Cerebellar nuclear complex (tissue), 1 donor: ENCODE data around the gene NFATC4.

ENCODE experiments used
- DNase-seq, 2 experiments: peaks; one replicate each; lab custom pipeline; 2025; lab: John Stamatoyannopoulos, UW

Gene NFATC4

DNA sequence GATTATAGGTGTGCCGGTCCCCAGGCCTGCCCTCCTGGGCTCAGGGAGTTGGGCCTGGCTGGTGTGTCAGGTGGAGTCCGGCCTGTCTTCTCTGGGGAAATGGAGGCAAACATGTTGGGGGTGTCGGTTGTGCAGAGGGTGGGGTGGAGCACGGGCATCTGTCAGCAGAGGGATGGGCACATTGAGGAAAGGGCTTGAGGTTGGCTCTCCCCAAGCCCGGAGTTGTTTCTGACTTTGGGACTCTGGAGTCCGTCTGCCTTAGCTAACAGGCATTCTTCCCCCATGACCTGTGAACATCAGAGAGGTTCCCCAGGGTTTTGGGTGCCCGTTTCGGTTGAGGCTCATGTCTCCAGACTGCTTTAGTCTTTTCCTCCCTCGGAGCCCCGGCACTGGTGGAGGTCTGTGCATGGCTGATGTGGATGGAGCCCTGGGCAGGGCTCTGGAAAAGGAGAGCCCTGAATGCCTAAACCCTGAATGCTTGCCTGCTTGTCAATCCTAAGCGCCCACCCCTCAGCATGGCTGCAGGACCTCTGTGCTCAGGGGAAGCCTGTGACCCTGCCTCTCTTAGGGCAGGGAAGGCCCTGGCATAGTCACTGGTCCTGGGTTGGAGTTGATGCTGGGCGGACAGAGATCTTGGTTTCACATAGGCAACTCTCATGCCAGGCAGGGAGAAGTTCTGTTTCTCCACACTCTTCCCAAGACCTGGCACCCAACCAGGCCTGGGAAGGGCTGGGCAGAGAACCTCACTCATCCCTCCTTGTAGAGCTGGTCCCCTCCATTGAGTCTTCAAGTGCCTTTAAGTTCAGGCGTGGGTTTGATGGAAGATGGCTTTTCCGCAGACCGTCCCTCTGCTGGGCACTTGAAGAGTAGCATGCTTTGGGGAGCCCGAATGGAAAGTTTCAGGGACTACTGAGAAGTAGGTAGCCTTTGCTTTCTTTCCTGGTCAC lies 43.7 kb downstream of the NFATC4 start:
- no peak for DNase-seq

DNA sequence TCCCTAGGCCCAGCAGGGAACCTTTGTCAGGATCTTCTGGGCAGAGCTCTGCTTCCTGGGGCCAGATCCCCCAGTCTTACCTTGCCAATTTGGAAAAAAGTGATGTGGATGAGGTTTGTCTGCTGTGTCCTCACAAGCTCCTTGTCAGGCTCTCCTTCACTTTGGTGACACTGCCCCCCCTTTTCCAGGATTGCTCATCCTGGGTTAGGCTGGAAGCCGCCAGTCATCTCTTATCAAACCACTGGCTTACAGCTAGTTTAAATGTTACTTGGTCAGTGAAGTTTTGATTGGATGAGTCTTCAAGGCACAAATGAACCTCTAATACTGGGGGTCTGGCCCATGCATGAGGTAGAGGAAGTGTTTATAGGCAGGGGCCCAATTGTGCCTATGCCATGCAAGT lies 46.1 kb downstream of the NFATC4 start:
- no peak for DNase-seq

DNA sequence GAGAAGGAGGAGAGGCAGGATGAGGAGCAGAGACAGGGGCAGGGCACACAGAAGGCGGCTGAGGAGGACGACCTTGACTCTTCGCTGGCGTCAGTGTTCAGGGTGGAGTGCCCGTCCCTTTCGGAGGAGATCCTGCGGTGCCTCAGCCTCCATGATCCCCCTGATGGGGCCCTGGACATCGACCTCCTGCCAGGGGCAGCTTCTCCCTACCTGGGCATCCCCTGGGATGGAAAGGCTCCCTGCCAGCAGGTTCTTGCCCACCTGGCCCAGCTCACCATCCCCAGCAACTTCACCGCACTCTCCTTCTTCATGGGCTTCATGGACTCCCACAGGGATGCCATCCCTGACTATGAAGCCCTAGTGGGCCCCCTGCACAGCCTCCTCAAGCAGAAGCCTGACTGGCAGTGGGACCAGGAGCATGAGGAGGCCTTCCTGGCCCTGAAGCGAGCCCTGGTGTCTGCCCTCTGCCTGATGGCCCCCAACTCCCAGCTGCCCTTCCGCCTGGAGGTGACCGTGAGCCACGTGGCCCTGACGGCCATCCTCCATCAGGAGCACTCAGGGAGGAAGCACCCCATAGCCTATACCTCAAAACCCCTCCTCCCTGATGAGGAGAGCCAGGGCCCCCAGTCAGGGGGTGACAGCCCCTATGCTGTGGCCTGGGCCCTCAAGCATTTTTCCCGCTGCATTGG lies 46.9 kb downstream of the NFATC4 start:
- no peak for DNase-seq

DNA sequence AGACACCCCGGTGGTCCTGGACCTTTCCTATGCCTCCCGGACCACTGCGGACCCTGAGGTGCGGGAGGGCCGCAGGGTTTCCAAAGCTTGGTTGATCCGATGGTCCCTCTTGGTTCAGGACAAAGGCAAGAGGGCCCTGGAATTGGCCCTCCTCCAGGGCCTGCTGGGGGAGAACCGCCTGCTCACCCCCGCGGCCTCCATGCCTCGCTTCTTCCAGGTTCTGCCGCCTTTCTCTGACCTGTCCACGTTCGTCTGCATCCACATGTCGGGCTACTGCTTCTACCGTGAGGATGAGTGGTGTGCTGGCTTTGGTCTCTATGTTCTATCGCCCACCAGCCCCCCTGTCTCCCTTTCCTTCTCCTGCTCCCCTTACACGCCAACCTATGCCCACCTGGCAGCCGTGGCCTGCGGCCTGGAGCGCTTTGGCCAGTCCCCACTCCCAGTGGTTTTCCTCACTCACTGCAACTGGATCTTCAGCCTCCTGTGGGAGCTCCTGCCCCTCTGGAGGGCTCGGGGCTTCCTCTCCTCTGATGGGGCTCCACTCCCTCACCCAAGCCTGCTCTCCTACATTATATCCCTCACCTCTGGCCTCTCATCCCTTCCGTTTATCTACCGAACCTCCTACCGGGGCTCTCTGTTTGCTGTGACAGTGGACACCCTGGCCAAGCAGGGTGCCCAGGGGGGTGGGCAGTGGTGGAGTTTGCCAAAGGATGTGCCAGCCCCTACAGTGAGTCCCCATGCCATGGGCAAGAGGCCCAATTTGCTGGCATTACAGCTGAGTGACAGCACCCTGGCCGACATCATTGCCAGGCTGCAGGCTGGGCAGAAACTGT lies 47.7 kb downstream of the NFATC4 start:
- DNase-seq, result no peak

DNA sequence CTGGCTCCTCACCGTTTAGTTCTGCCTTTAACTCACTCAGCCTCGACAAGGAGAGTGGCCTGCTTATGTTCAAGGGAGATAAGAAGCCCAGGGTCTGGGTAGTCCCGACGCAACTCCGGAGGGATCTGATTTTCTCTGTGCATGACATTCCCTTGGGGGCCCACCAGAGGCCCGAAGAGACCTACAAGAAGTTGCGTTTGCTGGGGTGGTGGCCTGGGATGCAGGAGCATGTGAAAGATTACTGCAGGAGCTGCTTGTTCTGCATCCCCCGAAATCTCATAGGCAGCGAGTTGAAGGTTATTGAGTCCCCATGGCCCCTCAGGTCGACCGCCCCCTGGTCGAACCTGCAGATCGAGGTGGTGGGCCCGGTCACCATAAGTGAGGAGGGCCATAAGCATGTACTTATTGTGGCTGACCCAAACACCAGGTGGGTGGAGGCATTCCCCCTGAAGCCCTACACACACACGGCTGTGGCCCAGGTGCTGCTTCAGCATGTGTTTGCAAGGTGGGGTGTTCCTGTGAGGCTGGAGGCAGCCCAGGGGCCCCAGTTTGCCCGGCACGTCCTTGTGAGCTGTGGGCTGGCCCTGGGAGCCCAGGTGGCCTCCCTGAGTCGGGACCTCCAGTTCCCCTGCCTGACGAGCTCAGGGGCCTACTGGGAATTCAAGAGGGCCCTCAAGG lies 48.4 kb downstream of the NFATC4 start:
- DNase-seq, result no peak

DNA sequence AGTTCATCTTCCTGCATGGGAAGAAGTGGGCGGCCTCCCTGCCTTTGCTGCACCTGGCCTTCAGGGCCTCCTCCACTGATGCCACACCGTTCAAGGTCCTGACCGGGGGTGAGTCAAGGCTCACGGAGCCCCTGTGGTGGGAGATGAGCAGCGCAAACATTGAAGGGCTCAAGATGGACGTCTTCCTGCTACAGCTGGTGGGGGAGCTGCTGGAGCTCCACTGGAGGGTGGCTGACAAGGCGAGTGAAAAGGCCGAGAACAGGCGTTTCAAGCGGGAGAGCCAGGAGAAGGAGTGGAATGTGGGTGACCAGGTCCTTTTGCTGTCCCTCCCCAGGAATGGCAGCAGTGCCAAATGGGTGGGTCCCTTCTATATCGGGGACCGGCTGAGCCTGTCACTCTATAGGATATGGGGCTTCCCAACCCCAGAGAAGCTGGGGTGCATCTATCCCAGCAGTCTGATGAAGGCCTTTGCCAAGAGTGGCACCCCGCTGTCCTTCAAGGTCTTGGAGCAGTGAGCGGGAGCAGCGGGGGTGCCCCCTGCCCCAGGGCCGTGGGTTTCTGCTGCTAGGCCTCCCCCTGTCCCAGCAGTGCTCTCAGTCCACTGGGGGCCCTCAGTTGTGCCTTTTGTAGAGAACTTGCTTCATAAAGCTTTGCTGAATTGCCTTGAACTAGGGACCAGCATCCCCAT lies 49.1 kb downstream of the NFATC4 start:
- no peak for DNase-seq

DNA sequence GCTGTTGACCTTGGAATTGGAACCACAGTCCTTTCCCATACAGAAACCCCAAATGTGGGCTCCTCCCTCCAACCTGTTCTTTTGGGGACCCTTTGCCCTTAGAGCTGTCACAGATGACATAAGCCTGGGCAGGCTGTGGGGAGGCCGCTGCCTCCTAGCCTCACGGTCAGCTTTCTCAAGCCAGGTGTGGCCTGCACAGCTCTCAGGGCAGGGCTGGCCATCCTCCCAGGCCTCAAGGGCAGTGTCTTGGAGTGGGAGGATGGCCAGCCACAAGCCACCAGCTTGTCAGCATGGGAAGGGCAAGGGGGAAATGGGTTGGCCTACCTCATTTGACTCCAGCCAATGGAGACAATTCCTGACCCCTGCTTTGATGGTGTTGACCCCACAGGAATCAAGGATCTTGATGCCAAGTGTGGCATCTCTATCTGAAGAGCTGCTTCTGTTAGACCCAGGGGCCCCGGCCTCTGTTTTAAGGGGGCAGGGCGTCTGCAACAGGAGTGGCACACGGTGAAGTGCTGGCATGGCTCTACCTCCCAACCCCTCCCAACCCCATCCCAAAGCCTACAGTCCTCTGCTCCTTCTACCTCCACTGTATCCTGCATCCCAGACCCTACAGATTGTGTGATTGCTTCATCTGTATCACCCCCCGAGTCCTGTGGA lies 50.0 kb downstream of the NFATC4 start:
- no peak for DNase-seq

DNA sequence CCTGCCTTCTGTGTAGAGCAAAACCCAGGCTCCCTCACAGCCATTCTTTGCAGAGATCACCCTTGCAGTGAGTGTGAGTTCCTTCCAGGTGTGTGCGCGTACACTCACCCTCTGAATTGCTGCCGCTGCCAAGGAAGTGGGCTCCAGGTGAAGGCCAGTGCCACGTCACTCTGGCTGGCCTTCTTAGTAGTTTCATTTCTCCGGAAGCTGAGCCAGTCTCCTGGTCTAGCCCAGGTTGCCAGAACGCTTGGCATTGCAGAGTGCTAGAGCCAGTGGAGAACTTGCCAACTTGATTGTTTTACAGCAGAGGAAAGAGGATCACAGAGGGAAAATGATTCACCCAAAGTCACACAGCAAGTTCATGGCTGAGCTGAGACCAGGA lies 50.5 kb downstream of the NFATC4 start:
- no peak for DNase-seq

DNA sequence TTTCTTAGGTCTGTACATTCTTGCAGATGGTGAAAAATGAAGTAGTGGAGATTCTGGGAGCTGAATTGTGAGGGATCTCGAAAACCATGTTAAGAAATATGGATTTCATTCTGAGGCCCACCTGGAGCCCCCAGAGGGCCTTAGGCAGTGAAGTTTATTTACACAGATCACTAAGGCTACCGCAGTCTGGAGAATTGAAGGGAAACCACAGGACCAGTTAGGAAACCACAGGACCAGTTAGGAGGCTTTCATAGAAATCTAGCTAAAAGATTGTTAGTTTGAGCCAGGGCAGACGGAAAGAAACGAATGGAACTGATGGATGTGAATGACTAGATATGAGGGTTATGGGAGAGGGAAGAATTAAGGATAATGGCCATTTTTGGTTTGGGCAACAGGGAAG lies 54.3 kb downstream of the NFATC4 start:
- no peak for DNase-seq

DNA sequence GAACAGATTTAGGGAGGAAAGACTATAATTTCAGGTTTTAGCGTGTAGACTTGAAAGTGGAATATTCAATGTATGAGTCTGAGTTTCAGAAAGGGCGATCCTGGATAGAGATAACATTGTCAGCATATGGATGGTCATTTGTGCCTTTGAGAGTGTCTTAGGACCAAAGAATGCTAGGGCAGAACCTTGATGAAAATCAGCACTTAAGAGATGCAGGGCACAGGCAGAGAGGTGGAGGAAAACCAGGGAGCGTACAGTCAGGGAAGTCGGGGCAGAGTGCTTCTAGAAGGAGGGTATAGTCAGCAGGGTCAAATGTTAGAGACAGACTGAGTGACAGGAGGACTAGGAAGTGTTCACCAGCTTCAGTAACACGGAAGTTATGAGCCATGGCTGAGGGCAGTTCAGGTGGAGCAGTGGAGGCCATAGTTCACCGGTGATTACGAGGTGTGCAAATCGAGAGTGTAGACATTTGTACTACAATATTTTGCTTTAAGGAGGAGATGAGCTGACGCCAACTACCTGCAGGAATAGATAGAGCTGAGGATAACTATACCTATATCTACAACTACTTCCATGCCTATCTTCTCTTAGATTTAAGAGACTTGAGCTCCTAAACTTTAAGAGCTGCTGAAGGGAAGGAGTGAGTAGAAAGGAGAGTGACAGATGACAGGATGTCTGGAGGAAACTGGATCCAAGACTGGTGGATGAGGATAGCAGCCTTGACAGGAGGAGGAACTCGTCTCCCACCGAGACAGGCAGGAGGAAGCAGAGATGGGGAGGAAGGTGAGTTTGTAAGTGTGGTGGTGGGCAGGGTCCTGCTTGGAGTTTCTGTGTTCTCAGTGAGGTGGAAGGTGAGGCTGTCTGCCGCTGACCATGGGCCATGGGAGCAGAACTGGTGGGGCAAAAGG lies 55.0 kb downstream of the NFATC4 start:
- no peak for DNase-seq

DNA sequence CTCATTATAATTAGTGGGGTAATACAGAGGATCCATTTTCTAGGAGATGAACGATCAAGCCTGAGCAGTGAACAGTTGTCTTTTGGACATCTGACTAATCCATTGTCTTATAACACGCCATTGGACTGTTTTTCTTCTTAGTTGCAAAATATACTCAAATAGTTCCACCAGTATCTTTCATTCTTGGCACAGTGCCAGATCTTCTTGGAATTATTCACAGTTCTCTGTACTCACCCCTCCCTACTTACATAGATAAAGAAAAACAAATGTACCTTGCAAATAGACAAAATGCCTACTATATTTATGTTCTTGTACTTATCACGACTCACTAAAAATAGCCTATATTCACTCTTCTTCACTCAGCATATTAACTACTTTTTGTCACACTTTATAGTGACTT lies 57.7 kb downstream of the NFATC4 start:
- peak in 1 of 2 experiments; percentile 20 for DNase-seq

DNA sequence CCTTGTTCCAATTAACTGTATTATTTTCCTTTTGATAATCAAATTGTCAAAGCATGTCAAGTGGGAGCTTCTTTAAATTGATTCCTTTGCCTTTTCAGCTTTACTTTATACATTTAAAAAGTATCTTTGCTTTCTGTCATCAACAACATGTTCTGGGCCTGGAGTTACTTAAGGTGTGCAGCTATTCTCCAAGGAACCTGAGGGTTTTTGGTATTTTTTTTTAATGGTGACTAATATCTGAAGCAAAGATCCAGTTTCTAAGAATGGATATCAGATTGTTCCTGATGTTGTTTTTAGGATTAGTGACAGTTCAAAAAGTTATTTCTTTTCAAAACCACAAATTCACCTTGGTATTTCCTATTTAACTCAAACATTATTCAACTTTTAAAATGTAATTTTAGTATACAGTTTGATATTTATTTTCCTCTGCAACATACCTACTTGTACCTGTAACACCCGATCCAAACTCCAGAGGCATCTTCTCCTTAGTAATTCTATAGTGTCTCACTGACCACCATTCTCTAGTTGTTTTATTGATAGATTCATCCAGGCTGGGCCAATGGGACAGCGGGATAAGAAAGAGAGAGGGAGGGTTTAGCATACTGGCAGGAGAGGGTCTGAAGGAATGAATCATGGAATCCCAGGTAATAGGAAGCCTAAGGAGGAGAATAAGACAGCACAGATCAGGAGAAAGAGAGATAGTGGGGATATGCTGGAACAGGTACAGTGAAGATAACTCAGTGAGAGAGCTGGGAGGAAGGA lies 58.3 kb downstream of the NFATC4 start:
- no peak for DNase-seq

DNA sequence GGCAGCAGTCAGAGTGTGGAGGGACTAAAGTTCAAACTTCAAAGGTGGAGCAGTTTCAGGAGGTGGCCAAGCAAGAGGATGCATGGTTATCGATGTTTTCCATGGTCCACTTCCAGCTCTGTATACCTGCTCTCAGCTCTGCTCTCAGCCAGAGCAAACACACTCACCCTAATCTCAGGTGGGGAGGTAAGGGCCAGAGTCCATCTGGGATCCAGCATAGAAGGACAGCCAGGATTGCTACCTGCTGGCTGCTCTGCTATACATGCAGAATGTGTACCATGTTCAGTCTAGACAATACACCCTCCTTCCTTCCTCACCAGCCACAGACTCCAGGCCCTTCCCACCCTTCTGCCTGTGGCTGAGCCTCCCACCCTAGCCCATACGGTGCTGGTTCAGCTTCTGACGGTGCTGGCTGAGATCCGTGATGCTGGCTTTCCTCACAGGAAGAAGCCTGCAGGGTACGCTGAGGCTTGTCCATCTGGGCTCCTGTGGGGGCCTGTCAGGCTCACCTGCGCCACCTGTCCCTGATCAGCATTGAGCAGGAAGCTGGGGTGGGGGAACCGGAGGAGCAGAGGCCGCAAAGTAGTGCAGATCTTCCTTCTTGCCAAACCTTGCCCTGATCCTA lies 59.0 kb downstream of the NFATC4 start:
- peak; percentile 92 to 93 for DNase-seq

DNA sequence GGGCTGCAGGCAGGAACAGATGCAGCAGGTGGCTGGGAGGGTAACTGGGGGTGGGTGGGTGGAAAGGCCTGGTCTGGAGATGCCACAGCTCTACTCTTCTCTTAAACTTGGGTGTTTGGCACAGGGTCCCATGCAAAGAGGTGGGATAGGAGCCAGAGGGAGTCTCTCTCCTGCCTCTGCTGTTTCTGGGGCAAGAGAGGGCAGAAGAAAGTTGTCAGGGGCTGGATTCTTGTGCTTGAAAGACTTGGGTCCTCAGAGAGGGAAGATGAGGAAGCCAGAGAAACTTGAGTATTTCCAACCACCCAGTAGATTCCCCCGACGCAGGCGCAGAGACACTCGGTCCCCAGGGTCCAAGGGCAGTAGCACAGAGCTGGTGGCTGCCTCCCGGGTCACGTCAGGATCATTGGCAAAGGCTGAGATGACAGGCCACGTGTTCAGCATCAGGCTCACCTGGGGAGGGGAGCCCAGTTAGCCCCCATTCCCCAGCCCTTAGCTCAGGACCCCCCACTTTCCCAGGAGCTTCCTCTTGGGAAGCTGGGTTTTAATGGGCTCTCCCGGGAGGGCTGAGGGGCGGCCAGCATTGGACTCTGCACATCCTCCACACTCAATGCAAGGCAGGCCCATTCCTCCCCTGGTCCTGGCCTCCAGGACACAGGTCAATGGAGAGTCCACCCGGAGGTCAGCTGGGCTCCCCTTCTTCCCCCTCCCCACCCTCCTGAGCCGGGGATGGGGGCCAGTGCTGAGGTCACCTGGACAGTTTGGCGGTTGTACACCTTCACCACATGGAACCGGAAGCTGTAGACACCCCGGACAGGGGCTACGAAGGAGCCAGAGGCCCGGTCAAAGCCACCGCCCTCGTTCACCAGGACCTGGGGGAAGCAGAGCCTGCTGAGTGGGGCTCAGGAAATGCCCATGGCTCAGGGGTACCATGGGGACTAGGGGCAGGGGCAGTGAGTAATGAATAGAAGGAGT lies 59.8 kb downstream of the NFATC4 start:
- no peak for DNase-seq

DNA sequence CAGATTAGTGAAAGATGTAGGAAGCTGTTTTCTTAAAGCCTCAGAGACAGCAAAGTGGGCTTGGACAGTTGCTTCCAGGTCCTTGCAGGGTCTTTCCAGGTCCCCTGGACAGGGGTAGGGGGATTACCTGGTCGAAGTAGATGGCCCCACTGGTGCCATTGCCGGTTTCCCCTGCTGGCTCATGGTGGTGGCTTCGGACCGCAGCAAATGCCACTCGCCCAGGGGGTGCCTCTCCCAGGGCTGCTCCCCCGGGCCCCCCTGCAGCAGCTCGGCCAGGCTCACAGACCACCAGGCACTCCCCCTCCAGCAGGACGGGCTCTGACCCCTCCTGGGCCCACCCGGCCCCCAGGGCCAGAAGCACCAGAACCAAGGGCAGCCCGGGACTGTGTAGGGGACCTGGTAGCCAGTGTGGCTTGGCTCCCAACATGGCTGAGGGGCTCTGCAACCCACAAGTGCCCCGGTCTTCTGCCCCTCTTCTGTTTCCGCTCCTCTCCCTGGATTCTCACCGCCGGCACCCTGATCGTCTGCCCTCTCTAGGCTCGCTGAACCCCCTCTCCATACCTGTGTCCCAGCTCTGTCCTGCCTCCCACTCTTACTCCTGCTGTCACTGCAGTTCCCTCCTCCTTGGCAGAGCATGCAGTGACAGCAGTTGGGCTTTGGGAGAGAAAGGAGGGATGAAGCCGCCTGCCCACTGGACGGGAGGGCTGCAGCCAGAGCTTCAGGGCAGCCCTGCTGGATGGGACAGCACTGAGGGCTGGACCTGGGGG lies 60.8 kb downstream of the NFATC4 start:
- peak; percentile 47 to 65 for DNase-seq
